HG03558 (cell line): ENCODE data around the gene EPHA4.

Experiments used
- ATAC-seq: cut with Tn5 transposase; IDR thresholded peaks from one replicate; pipeline ENCODE4 v1.9.1; 2021; ENCODE audit warnings: moderate number of reproducible peaks; ENCODE audit not compliant: unreplicated experiment; ENCODE audit errors: extremely low read depth

Gene EPHA4

DNA sequence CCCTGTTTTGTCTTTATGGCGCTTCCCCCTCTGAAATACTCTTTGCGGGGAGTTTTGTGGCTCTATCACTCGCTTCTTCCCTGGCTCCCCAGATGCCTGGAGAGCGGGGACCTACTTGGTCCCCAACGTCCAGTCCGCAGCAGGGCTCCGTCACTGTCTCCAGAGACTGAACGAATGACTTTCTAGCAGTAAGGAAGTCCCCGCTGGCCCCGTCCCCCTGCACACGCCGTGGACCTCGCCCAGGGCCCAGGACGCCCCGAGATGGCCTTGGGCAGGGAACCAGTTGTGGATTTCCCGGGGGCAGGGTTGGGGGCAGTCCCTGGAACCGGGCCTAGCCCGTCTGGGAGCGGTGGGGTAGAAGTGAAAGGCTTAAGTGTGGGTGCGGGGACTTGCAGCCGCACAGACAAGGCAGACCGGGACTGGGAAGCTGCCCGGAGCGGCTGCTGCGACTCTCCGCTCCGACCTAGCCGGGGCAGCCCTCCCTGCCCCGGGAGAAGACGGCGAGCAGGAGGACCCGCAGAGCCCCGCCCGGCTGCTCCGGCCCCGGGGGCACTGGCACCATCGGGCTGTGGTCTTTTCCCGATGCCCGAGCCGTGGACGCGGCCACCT, 821 bp upstream of the EPHA4 start:
- ATAC-seq: peak; percentile 9

DNA sequence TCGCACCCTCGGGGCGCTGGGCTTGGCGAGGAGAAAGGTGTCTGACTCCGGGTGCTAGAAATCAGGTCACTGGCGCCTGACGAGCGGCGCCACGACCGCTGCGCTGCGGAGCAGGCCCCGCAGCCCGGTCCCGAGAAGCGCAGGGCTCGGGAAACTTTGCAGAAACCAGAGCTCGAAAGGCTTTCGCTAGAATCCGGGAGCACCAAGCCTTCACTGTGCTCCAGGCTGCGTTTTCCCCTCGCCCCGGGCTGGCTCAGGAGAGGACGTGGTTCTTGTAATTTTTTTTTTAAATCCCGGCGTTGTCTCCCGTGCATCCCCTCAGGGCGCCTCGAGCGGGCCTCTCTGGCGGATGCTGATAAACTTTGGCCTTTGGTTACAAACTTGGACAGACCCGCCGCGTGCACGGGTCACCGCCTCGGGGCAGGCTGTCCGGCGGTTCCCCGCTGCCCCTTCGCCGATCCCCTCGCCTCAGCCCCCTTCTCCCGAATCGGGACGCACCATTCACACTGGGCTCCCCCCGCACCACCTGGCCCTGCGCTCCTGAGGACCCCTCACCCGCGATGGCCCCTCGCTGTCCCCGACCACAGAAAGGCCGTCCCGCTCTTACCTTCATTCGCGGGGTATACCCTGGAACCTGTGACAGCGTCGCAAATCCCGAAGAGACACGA, 419 bp downstream of the EPHA4 start:
- ATAC-seq: no peak

DNA sequence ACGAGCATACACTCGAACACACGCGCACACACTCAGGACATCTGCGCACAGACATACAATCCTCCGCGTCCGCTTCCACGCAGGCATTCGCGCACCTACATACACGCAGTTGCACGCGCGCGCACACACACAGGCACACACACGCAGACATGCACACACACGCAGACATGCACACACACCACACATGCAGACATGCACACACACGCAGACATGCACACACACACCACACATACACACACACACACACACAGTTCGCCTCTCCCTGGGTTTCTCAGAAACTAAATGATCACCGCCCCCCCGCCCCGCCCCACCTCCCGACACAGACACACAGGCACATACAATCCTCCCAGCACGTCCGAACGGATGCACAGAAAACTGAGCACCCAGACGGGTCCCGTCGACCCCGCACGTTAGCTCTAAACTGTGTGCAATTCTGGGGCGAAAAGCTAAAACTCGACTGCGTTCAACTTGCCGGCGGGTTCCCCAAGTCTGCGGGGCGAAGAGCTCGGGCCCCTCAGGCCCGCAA, 1.0 kb downstream of the EPHA4 start:
- no peak for ATAC-seq

- no peak for ATAC-seq
These were observed 1.7 kb downstream of the EPHA4 start for GRCh38 chr2:221570321-221570935.

GRCh38 chr2:221569871-221570270, 2.2 kb downstream of the EPHA4 start:
- no peak for ATAC-seq

DNA sequence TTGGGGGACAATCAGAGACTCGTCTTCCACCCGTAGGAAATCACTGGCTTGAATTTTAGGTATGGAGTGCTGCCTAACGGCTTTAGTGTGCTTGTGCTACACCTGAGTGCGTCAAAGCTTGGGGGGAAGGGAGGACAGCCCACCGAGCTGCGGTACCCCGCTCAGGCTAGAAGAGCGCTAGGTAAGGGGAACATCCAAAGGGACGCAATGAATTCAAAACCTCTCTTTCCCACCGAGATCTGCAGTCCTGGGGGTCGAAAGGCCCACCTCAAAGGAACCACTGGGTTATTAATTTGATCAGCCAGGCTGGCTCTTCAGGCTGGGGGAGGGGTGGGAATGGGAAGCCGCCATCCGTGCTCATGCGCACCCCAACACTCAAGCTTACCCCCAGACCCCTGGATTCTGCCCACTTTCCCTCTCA, 2.7 kb downstream of the EPHA4 start:
- ATAC-seq: no peak

DNA sequence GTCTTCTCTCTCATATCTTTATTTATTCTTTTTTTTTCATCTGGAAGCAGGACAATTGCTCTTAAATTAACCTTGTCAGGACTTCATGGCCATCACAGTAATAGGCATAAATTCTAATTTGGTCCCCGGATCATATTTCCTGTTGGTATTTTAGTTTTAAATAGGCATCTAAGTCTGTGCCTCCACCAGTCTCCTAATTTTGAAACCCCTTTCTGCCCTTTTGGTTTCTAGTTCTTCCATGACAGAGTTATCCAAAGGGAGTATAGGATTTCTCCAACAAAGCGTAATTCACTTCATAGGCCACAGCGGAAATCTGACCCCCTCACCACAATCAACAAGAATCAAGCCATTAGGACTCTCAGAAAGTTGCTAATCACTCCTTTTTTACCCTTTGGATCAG, 3.8 kb downstream of the EPHA4 start:
- no peak for ATAC-seq

DNA sequence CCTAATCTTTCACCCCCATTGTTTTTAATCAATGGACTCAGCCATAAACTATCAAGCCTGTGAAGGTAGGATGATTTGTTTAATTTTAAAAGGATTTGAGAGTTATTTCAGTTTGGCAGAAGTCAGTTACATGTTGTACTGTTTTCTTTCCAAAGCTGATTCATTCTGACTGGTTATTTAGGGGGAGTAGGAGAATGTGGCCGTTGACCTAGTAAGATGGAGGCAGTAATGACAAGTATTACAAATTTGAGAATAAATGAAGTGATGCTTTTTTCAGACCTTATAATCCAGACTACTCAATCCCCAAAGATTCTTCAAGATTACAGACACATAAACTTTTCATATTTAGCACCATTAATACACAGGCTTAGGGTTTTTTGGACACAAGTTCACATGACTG, 4.3 kb downstream of the EPHA4 start:
- no peak for ATAC-seq

DNA sequence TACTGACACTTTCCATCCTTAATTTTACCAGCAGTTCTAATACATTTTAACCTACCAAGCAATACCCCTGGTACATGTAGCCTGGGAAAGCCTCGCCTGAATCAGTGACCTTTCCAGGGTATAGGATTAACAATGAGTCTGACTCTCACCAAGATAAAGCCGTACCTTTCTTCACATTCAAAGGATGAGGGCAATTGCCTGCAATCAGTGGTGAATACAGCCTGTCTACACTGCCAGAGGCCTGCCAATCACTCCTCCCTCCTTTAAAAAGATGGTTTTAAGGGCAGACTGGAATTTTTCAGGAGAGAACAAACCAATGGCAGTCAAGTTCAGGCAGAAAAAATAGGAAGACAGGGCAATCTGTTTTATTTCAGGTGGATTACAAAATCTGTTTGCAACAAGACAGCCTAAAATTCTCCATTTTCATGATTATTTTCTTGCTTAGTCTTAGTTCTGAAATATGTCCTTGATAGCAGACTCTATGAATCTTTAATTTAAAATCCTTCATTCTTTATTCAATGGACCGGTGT, 4.8 kb downstream of the EPHA4 start:
- no peak for ATAC-seq

DNA sequence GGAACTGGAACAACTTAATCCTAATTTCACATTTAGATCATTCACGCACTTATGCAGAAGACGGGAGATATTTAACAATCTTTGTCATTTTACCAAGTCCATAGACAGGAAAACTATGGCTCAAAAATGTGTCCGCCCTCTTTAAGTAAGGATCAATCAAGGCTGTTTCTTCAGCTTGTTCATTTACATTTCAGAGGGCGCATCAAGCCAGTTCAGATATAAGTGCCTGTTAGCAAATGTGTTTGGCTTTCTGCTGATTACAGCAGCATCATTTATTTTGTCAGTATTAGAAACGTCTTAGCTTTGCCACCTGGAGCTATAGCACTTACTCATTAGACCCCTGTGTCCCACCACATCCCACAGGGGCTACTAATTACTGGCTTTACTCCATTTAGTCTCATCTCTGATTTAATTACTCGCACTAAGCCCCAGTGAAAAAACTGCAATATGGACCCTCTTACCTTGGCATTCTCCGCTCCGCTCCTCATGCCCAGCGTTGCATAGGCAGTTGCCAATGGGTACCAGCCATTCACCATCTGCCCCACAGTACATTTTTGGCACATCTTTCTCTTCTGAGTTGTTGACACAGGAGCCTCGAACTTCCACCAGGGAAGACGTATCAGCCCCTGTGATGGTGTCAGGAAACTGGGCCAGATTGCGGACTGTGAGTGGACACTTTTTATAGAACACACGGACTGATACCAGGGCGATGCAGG, 8.7 kb downstream of the EPHA4 start:
- no peak for ATAC-seq

DNA sequence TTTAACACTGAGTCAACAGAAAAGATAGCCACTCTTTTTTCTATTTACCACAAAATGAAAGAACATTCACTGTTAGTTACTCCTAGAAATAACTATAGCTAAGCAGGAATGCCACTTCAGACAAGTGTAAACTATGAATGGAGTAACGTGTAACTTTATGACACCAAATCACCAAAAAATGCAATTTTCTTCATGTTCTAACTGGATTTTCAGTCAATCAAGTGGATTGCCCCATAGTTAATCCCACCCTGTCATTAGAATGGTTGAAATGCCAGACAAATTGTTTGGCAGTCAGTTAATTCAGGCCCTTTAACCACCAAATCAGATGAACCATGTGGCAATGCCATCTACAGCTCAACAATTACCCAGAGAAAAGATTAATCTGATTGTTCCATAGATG, 9.9 kb downstream of the EPHA4 start:
- ATAC-seq: no peak

- no peak for ATAC-seq
These were observed 10.3 kb downstream of the EPHA4 start for GRCh38 chr2:221561770-221562169.

GRCh38 chr2:221559991-221560390, 12.1 kb downstream of the EPHA4 start:
- ATAC-seq: no peak

GRCh38 chr2:221558107-221558506, 14.0 kb downstream of the EPHA4 start:
- no peak for ATAC-seq

- ATAC-seq: peak; percentile 12
These were observed 16.6 kb downstream of the EPHA4 start for GRCh38 chr2:221555494-221555846.

DNA sequence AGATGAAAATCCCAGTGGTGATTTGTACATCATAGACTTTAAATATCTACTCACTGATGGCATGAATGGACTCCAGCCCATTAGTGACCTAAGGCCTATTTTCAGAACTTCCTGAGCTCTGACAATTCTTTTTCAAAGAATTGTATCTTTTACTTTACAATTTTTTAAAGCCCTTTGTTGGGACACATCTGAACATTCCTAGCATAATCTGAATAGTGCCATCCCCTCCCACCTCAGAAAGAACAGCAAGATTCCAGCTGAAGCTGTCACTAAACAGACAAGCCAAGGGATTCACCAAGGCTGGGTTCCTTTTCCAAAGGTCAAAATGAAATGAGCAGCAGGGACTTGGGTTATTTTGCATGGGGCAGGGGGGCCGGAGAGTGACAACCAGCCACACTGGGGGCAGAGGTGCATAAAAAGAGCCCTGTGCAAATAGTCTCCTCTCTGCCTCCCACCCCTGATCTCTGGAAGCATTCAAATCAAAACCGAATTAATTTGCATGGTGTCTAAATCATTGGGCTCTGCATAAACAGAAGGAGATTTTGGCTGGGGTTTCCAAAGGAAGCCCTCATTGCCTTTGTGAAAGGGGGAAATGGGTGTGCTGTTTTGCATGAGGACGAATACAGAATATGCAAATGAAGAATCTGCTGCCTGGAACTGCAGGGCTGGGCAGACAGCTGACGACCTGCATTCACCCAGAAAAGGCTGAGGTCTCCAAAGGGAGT, 17.2 kb downstream of the EPHA4 start:
- ATAC-seq: peak; percentile 81

GRCh38 chr2:221553333-221553732, 18.8 kb downstream of the EPHA4 start:
- no peak for ATAC-seq

DNA sequence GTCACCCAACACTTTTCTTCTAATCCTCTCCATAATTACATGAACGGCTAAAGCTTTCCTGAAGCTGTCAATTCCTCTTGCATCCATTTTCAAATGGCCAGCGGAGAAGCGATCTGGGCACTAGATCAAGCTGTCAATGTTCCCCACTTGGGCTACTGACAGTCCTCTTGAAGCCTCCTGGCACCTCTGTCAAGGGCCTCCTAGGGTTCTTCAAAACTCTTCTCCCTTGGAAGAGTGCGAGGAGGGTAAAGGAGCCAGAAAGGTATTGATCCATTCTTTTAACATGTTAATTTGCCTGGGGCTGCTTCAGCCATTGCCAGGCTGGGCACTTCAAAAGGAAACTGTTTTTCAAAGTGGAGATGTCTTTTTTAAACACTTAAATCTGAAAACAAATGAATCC, 19.8 kb downstream of the EPHA4 start:
- ATAC-seq: no peak

- peak; percentile 38 for ATAC-seq
These were observed 20.2 kb downstream of the EPHA4 start for GRCh38 chr2:221551864-221552263.

DNA sequence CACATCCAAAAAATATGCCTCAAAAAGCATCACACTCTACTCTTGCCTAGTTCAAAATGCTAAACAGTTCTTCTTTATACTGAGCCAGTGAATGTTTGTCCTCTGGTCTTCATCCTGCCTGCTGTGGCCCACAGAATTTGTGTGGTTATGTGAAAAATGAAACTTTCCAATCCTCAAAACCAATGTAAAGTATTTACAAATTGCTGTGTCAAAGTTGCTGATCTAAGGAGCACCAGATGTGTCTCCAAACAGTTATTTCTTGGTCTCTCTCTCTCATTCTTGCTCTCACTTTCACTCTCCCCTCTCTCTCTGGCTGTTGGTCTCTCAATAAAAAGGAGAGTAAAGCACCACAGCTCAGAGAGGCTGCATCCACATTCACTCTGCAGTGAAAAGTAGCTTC, 23.0 kb downstream of the EPHA4 start:
- ATAC-seq: peak; percentile 37
